Dedifferentiated amniotic fluid mesenchymal stem cell (primary cell): Measurements from ENCODE around the gene PARL.
A peak's percentile ranks its signal among the peaks of the same experiment; 100 is the strongest.

Experiments
- DNase-seq: peaks from one replicate; pipeline ENCODE4 v3.0.0-alpha.2; 2016; ENCODE audit errors: extremely low spot score

The PARL gene, protein sequence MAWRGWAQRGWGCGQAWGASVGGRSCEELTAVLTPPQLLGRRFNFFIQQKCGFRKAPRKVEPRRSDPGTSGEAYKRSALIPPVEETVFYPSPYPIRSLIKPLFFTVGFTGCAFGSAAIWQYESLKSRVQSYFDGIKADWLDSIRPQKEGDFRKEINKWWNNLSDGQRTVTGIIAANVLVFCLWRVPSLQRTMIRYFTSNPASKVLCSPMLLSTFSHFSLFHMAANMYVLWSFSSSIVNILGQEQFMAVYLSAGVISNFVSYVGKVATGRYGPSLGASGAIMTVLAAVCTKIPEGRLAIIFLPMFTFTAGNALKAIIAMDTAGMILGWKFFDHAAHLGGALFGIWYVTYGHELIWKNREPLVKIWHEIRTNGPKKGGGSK

DNA sequence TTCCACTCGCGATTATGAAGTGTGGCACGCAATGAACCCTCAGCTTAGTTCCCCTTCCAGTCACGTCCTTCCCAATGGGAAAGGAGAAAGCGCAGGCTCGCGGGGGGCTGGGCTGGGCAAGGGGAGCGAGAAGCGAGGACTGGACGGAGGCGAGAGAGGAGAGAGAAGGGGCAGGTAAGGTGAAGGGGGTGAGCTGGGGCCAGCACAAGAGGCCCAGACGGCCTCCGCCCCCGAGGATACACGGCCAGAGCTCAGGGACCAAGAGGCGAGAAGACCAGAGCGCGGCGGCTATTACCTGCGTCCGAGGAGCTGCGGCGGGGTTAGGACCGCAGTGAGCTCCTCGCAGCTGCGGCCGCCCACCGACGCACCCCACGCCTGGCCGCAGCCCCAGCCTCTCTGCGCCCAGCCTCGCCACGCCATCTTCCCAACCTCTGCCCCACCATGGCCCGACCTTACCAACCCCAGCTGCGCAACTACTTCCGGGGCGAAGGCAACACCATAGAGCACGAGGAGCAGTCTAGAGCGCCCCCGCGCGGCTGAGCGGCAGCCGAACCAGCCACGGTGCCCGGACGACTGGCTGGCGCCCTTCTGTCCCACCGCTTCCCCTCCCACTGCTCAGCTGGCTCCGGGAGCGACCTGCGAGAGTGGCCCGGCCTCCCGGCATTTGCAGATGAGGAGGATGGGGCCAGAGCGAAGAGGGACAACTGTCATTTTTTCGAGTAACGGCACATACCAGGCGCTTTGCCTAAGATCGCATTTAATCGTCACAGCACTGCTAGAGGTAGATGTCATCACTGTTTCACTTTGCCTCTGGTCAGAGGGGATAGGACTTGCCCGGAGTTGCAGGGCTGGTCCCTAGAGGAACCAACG is at the start of gene PARL:
PARL (minus strand) TSS at position 454 of the 870 bp plus-strand sequence; CDS start at position 420, 34 bp downstream.
- DNase-seq, result peak; percentile 87

GRCh38 chr3:183933160-183933559 is 48.5 kb upstream of the PARL start:
- no peak for DNase-seq

DNA sequence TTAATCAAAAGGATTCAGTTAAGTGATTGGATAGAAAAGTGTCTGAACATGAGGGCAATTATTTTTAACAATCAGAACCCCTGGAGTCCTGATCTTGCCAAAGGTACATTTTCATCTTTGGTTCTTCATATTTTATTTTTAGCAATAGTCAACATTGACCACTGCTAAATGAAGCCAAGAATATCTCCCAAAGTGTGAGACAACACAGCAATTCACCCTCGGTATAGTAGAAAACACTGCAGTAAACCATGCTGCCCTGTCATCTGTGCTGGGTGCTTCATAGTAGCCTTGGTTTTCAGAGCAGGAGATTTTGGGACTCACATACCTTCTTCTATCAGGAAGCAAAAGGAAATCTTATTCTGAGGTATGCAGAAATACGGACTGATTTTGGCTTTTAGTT is 47.2 kb upstream of the PARL start:
- no peak for DNase-seq

GRCh38 chr3:183930086-183930485 is 45.4 kb upstream of the PARL start:
- DNase-seq, result no peak

DNA sequence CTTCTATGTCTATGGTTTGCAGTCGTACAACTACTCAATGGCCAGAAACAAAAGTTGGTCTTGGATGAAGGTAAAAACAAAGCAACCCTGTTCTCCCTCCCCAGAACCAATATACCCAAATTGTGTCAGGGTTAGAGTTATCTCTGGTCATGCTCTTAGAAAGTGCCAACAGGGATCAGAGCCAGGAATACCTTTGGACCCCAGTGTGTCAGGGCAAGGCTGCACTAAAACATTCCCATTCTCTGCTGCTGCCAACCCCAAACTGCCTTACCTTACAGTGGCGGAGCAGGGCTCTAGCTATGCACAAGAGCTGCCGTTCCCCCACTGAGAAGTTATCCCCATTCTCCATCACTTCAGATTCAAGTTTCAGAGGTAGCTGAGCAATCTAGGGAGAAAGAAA is 42.4 kb upstream of the PARL start:
- DNase-seq, result no peak

DNA sequence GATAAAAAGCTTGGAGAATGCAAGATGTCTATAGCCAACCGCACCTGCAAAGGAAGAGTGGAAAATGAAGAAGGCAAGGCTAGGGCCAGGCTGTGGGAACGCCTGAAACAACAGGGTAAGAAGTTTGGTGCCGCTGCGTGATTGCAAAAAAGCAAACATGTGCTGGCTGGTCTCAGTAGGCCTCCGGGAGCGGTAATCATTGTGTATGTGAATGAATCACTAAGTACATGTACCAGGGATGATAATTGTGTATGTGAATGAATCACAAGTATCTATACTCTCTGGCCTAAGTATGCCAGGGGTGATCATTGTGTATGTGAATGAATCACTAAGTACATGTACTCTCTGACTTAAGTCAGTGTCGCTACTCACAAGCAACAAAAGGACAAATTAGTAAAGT is 40.3 kb upstream of the PARL start:
- no peak for DNase-seq

- DNase-seq, result no peak
Observed at GRCh38 chr3:183924543-183924942, 39.9 kb upstream of the PARL start.

GRCh38 chr3:183922421-183922820 is 37.7 kb upstream of the PARL start:
- DNase-seq, result no peak

DNA sequence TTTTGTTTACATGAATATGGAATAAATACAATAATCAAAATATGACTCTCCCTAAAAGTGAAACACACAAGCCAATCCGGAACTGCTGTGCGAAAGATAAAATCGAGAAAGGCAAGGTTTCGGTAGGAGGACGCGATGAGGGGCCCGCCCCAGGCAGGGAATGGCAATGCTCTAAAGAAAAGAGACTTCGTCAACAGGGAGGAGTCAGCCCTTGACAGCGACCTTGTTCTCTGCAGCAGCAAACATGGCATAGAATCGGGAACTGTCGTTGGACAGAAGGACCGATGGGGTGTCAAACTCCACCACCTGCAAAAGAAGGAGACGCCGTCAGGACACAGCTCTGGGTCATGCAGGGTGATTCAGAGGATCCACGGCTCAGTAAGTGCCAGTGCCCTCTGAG is 36.4 kb upstream of the PARL start:
- no peak for DNase-seq

DNA sequence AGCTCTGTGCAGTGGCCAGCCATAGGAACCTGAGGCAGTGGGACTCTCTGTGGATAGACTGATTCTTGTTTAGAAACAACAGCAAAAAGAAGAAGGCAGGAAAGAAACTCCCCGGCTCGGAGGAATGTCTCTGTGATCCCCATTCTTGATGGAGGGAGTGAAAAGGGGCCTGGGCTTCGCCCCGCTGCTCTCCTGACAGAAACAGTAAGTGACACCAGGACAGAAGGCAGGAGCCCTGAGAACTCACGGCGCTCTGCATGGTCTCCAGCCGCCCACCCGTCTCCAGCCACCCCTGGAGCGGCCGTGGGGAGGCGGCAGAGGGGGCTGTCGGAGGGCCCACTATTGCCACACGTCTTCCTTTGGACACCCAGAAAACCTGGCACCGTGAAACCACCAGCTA is 35.7 kb upstream of the PARL start:
- DNase-seq, result no peak

DNA sequence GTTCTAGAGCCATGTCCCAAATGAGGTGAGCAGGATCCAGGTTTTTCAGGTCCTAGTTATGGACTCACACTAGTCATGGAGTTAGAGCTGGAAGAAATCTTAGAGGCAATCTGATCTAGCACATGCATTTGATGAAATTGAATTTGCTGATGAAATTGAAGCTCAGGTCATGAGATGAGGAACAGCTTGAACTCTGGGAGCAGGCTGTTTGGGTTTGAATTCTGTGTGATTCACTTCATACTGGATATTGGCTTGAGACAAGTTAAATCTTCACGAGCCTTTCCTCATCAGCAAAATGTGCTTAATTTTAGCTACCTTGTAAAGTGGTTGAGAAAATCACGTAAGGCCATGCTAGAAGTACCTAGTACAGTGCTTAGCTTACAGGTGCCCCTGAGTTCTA is 33.5 kb upstream of the PARL start:
- no peak for DNase-seq

DNA sequence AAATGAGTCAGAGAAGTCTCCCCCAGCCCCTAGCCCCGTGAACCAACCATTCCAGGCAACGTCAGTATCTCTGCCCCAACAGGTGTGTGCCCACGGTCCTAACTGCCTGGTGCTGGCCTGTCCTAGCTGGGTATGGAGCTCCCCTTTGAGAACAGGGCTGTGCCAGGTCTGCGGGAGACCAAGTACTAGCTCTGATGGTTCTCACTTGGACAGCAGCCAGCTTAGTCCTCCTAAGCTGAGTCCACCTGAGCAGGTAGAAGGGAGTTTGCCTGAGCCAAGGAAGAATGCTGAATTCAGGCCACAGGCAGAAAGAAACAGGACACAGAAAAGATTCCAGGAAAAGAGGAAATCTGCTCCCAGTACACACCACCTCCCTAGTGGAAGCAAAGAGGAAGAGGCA is 33.1 kb upstream of the PARL start:
- DNase-seq, result no peak

- DNase-seq, result no peak
Observed at GRCh38 chr3:183914856-183915255, 30.2 kb upstream of the PARL start.

DNA sequence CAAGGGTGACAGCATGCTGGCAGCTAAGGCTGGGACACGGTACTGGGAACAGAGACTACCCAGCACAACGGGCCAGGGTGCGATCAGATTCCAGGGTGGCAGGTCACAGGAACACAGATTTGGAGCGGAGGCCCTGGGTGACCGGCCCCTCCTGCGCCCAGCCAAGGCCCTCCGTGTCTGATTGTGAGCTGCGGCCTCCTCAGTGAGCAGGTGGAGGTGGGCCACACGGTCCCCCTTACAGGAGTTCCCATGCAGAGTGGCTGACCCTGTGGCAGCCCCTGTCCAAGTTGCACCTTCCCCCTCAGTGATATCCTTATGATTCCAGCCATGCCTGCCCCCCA is 28.9 kb upstream of the PARL start:
- DNase-seq, result no peak

DNA sequence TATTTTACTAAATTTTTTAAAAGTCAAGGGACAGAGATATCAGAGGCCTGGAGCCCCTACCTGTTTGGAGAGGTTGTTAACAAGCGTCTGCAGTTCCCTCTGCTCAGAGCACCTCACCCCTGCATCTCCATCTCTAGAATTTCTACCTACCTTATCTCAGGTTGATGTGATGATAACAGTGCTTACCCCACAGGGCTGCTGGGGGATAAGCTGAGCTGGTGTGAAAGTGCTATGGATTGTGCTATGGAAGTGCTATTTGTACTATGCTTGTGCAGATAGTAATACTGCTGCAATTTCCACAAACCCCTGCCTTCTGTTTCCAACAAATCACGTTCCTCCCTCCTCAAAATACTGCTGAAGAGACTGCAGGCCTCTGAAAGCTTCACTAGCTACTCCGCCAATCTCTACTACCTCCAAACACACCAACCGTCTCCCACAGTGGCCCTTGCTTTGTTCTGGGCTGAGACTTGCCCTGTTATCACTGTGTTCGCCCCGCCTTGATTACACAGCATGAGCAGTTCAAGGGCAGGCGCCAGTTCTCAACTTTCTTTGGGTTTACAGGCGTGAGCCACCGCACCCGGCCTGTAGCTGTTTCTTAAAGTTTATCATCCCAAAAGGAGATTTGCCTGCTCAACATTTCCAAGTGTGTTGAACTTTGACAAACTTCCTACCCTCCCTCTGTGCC is 28.4 kb upstream of the PARL start:
- no peak for DNase-seq

- no peak for DNase-seq
Observed at GRCh38 chr3:183911763-183912506, 27.3 kb upstream of the PARL start.

DNA sequence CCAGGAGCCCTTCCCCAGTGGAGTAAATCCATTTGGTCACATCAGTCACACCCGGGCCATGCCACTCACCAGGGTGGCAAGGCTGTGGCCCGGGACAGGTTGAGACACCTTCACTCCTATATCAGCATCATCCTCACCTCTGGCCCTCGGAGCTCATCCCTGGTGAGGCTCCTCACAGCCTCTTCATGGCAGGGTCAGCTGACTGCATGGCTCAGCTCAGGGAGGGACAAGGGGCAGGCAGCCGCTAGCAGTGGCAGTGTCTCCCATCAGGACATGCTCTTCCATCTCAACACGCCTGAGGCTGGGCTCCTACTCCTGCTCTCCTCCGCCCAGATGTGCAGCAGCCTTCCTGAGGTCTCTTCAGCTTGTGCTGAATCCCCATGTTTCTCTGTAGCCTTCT is 26.4 kb upstream of the PARL start:
- no peak for DNase-seq

DNA sequence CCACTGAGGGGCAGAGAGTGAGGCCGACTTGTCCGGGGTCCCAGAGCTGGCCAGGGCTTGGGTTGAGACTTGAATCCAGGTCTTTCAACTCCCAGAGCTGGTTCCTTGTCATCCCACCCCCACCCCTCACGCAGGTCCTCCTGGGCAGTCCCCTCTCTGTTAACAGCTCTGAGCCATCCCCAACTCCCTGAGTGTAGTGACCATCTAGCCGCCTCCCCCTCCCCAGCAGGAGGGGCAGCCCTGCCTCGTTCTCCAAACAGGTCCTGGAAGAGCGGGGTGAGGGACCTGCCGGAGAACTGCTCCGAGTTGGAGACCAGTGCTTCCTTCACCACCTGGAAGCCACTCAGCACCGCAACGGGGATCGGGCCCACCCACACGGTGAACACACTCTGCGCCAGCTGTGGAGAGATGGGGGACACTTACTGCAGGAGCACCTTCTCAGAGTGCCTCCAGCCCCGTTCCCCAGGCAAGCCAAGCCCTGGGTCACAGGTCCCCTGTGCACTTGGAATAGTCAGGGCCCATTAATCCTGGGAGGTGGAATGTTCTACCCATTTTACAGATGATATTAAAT is 24.4 kb upstream of the PARL start:
- DNase-seq, result no peak

DNA sequence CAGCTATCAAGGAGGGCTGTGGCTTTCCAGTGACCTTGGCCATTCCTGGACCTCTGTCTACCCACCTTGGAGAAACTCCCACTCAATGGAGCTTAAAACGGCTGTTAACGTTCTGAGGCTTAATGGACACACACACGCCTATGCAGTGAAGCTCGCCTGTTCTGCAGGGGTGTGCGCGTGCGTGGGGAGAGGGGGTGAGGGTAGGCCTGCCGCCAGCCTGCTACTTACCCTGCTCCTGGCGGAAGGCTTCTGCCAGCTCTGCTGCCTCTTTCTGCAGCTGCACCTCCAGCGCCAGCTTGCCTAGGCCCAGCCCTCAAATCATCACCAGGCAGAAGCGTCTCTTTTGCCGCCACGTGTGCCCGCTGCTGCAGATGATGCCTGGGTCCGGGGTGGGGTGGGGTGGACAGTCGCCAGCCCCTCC is 23.2 kb upstream of the PARL start:
- DNase-seq, result no peak

GRCh38 chr3:183907176-183907575 is 22.5 kb upstream of the PARL start:
- no peak for DNase-seq

GRCh38 chr3:183906234-183906921 is 21.7 kb upstream of the PARL start:
- no peak for DNase-seq
